ENCODE measurements around the gene PCSK7. TPM values are rescaled to one million over a fixed set of nuclear protein-coding genes. Genes with fewer than 3 reads are reported as not detected.
A peak's percentile ranks its signal among the peaks of the same experiment; 100 is the strongest.

The PCSK7 gene
- total RNA-seq, 1 donor from 2014 or later, result 14.2 TPM

GRCh38 chr11:117177534-117178209 lies 54.2 kb downstream of the PCSK7 start:
- H3K36me3 Mint-ChIP-seq, result no peaks in the 10 kb centered on the region
- Histone ChIP-seq H3K4me3 (peak overlapping the region; percentile 80), H3K27me3 (no peaks in the 10 kb centered on the region), H3K9ac (no peak overlapping the region), H3F3A (ENCODE audit: low read depth) (peaks cover 39% of the 10 kb centered on the region), H3K9me3 (ENCODE audit: low read depth) (no peaks in the 10 kb centered on the region), H4K20me1 (ENCODE audit: low read depth) (peaks cover 3% of the 10 kb centered on the region), H3K79me2 (ENCODE audit: low read depth) (peaks cover 4% of the 10 kb centered on the region), H2AFZ (replicated peaks) (peak overlapping the region; percentile 35), H3K4me2 (peak overlapping the region; percentile 86), H3K4me1 (peaks cover 21% of the 10 kb centered on the region), H3K36me3 (no peaks in the 10 kb centered on the region), H3K27ac (no peak overlapping the region)
- peak overlapping the region; percentile 98 for H3K4me3 Mint-ChIP-seq
- peaks cover 5% of the 10 kb centered on the region for H3K27me3 Mint-ChIP-seq (ENCODE audit: insufficient read depth, low read depth)
- no peak for DNase-seq (ENCODE audit: low spot score)
- no peaks in the 10 kb centered on the region for H3K9me3 Mint-ChIP-seq
- H3K4me1 Mint-ChIP-seq, result peaks cover 26% of the 10 kb centered on the region
- no peak for TF ChIP-seq EZH2phosphoT487 (IDR thresholded peaks at IDR 0.05)
- TF ChIP-seq EZH2 (IDR thresholded peaks at IDR 0.05), result no peak
- no peak for TF ChIP-seq CTCF (IDR thresholded peaks at IDR 0.05)
- peak overlapping the region; percentile 97 for H3K27ac Mint-ChIP-seq

- no peak overlapping the region for H3K4me2 ChIP-seq
- Mint-ChIP-seq H3K4me1 (peaks cover 35% of the 10 kb centered on the region), H3K27me3 (ENCODE audit: insufficient read depth, low read depth) (peaks cover 5% of the 10 kb centered on the region), H3K4me3 (no peak overlapping the region), H3K9me3 (no peaks in the 10 kb centered on the region), H3K36me3 (peaks cover 3% of the 10 kb centered on the region), H3K27ac (no peak overlapping the region)
- H3K27ac ChIP-seq, result no peak overlapping the region
- no peaks in the 10 kb centered on the region for H3K36me3 ChIP-seq
- H3F3A ChIP-seq (ENCODE audit: low read depth), result peaks cover 48% of the 10 kb centered on the region
- H3K9me3 ChIP-seq (ENCODE audit: low read depth), result no peaks in the 10 kb centered on the region
- H3K4me1 ChIP-seq, result peaks cover 35% of the 10 kb centered on the region
- peaks cover 4% of the 10 kb centered on the region for H3K79me2 ChIP-seq (ENCODE audit: low read depth)
- no peak for DNase-seq (ENCODE audit: low spot score)
- no peak overlapping the region for H3K9ac ChIP-seq
- peaks cover 14% of the 10 kb centered on the region for H4K20me1 ChIP-seq (ENCODE audit: low read depth)
- no peak overlapping the region for H3K4me3 ChIP-seq
- no peaks in the 10 kb centered on the region for H3K27me3 ChIP-seq
- no peak for TF ChIP-seq EZH2 (IDR thresholded peaks at IDR 0.05)
- TF ChIP-seq EZH2phosphoT487 (IDR thresholded peaks at IDR 0.05), result no peak
- no peak for TF ChIP-seq CTCF (IDR thresholded peaks at IDR 0.05)
- no peak overlapping the region for H2AFZ ChIP-seq (replicated peaks)
Measured at GRCh38 chr11:117176186-117176585, 55.7 kb downstream of the PCSK7 start.

- H3K27me3 Mint-ChIP-seq (ENCODE audit: insufficient read depth, low read depth), result peaks cover 5% of the 10 kb centered on the region
- H3K4me3 Mint-ChIP-seq, result no peak overlapping the region
- Histone ChIP-seq H3F3A (ENCODE audit: low read depth) (peaks cover 52% of the 10 kb centered on the region), H3K4me3 (no peak overlapping the region), H3K27ac (no peak overlapping the region), H3K9me3 (ENCODE audit: low read depth) (no peaks in the 10 kb centered on the region), H3K4me1 (peaks cover 36% of the 10 kb centered on the region), H3K9ac (no peak overlapping the region), H3K4me2 (no peak overlapping the region), H4K20me1 (ENCODE audit: low read depth) (peaks cover 17% of the 10 kb centered on the region), H3K79me2 (ENCODE audit: low read depth) (peaks cover 3% of the 10 kb centered on the region), H2AFZ (replicated peaks) (no peak overlapping the region), H3K36me3 (no peaks in the 10 kb centered on the region), H3K27me3 (no peaks in the 10 kb centered on the region)
- H3K36me3 Mint-ChIP-seq, result peaks cover 3% of the 10 kb centered on the region
- TF ChIP-seq EZH2phosphoT487 (IDR thresholded peaks at IDR 0.05) (no peak), EZH2 (IDR thresholded peaks at IDR 0.05) (no peak), CTCF (IDR thresholded peaks at IDR 0.05) (no peak)
- peaks cover 33% of the 10 kb centered on the region for H3K4me1 Mint-ChIP-seq
- no peak overlapping the region for H3K27ac Mint-ChIP-seq
- no peaks in the 10 kb centered on the region for H3K9me3 Mint-ChIP-seq
- no peak for DNase-seq (ENCODE audit: low spot score)
Measured at GRCh38 chr11:117175781-117176180, 56.1 kb downstream of the PCSK7 start.

Measured in neural progenitor cell (in vitro differentiated cells).